Amniotic stem cell (primary cell): ENCODE results near the gene PTGDS.

Experiments used
- DNase-seq: peaks from one replicate; lab custom pipeline; 2025; lab: John Stamatoyannopoulos, UW

PTGDS gene

GRCh38 chr9:136945333-136946227, 31.7 kb upstream of the PTGDS start:
- DNase-seq, result no peak

GRCh38 chr9:136946228-136947027, 30.9 kb upstream of the PTGDS start:
- no peak for DNase-seq

GRCh38 chr9:136947028-136947891, 30.0 kb upstream of the PTGDS start:
- DNase-seq, result no peak

GRCh38 chr9:136947955-136948510, 29.3 kb upstream of the PTGDS start:
- DNase-seq, result no peak

GRCh38 chr9:136949239-136949816, 28.0 kb upstream of the PTGDS start:
- DNase-seq, result no peak

GRCh38 chr9:136949817-136950655, 27.3 kb upstream of the PTGDS start:
- peak; percentile 57 for DNase-seq

GRCh38 chr9:136950656-136951276, 26.5 kb upstream of the PTGDS start:
- DNase-seq, result no peak

GRCh38 chr9:136951541-136952320, 25.6 kb upstream of the PTGDS start, which contains the start of gene LCN12:
Gene LCN12, plus strand, starts transcription at chr9:136952273. Its CDS starts 55 bp downstream, at chr9:136952328.
- DNase-seq, result no peak

- no peak for DNase-seq
These were observed 24.9 kb upstream of the PTGDS start for GRCh38 chr9:136952321-136952850.

- DNase-seq, result no peak
These were observed 24.2 kb upstream of the PTGDS start for GRCh38 chr9:136952876-136953770.

GRCh38 chr9:136953771-136954269, 23.5 kb upstream of the PTGDS start:
- DNase-seq, result no peak

GRCh38 chr9:136954270-136955083, 22.8 kb upstream of the PTGDS start:
- no peak for DNase-seq

- no peak for DNase-seq
These were observed 21.9 kb upstream of the PTGDS start for GRCh38 chr9:136955202-136955942.

GRCh38 chr9:136955943-136956335, 21.4 kb upstream of the PTGDS start:
- no peak for DNase-seq

GRCh38 chr9:136956604-136957003, 20.7 kb upstream of the PTGDS start:
- DNase-seq, result no peak

GRCh38 chr9:136957461-136957860, 19.8 kb upstream of the PTGDS start:
- DNase-seq, result no peak
